ENCODE results near the gene MED9. TPM values are rescaled to one million over a fixed set of nuclear protein-coding genes. Genes with fewer than 3 reads are reported as not detected.

The MED9 gene
- total and polyA plus RNA-seq, 2 donors (not counting 1 experiment from before 2014, with no cell fraction given) = 10.5 to 11.7 TPM

- no peak overlapping the region for H2AFZ ChIP-seq (ENCODE audit: low read length)
- peaks cover 4% of the 10 kb centered on the region for H3K36me3 ChIP-seq (ENCODE audit: control insufficient read depth, insufficient read depth, low read length)
- peaks cover 3% of the 10 kb centered on the region for H3K4me1 ChIP-seq (ENCODE audit: control insufficient read depth, extremely low read depth, insufficient read depth, low read length)
- H3K79me2 ChIP-seq (ENCODE audit: control insufficient read depth, insufficient read depth, low read length) = no peaks in the 10 kb centered on the region
- H4K20me1 ChIP-seq (ENCODE audit: control insufficient read depth, extremely low read depth, insufficient read depth, low read length) = no peaks in the 10 kb centered on the region
- no peak for TF ChIP-seq CTCF (conservative IDR thresholded peaks at IDR 0.05 in 1 of 2, IDR thresholded peaks at IDR 0.05 in 1 of 2; ENCODE audit: low read depth in 1 of 2, low read length in 2 of 2)
- no peak for TF ChIP-seq EZH2 (IDR thresholded peaks at IDR 0.05; ENCODE audit: low read length, missing control alignments)
- no peak overlapping the region for H3K9ac ChIP-seq (ENCODE audit: insufficient read depth, low read length)
- DNase-seq (ENCODE audit: low read depth in 2 of 2) = no peak
- no peaks in the 10 kb centered on the region for H3K27me3 ChIP-seq (ENCODE audit: control insufficient read depth, insufficient read depth, low read length)
- no peak overlapping the region for H3K4me2 ChIP-seq (ENCODE audit: extremely low read depth, insufficient read depth, low read length)
- H3K27ac ChIP-seq (ENCODE audit: insufficient read depth, low read length) = no peak overlapping the region
- no peaks in the 10 kb centered on the region for H3K9me3 ChIP-seq (ENCODE audit: control insufficient read depth, insufficient read depth, low read depth, low read length)
- H3K4me3 ChIP-seq (replicated peaks in 1 of 4; ENCODE audit: control extremely low read depth in 1 of 4, insufficient read depth in 1 of 4, low read depth in 3 of 4, low read length in 4 of 4) = no peak overlapping the region
Measured at GRCh38 chr17:17491031-17491471, 14.3 kb downstream of the MED9 start.

DNA sequence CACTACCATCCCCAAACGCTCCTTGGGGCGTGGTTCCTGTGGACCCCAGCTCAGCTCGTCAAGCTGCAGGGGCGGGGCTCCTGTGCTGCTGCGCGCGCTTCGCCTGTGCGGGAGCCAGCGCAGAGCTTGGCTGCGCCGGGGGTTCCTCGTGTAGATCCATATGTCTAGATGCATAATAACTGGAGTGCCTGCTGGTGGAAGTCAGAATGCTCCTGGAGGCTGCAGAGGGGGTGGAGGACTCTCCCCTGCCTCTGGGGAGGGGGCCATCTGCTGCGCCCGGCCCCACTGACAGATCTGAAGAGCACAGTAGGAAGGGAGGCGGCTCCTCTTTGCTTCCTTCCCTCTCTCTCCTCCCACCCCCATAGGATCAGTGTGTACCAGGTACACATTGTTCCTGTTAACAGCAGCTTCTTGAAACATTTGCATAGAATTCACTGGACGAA lies 14.8 kb downstream of the MED9 start:
- no peaks in the 10 kb centered on the region for H4K20me1 ChIP-seq (ENCODE audit: control insufficient read depth, extremely low read depth, insufficient read depth, low read length)
- no peaks in the 10 kb centered on the region for H3K79me2 ChIP-seq (ENCODE audit: control insufficient read depth, insufficient read depth, low read length)
- peaks cover 3% of the 10 kb centered on the region for H3K4me1 ChIP-seq (ENCODE audit: control insufficient read depth, extremely low read depth, insufficient read depth, low read length)
- DNase-seq (ENCODE audit: low read depth in 2 of 2) = no peak
- H3K9me3 ChIP-seq (ENCODE audit: control insufficient read depth, insufficient read depth, low read depth, low read length) = no peaks in the 10 kb centered on the region
- no peak overlapping the region for H3K4me3 ChIP-seq (replicated peaks in 1 of 4; ENCODE audit: control extremely low read depth in 1 of 4, insufficient read depth in 1 of 4, low read depth in 3 of 4, low read length in 4 of 4)
- no peak overlapping the region for H3K27ac ChIP-seq (ENCODE audit: insufficient read depth, low read length)
- no peak for TF ChIP-seq CTCF (conservative IDR thresholded peaks at IDR 0.05 in 1 of 2, IDR thresholded peaks at IDR 0.05 in 1 of 2; ENCODE audit: low read depth in 1 of 2, low read length in 2 of 2)
- no peak for TF ChIP-seq EZH2 (IDR thresholded peaks at IDR 0.05; ENCODE audit: low read length, missing control alignments)
- H3K27me3 ChIP-seq (ENCODE audit: control insufficient read depth, insufficient read depth, low read length) = no peaks in the 10 kb centered on the region
- peaks cover 4% of the 10 kb centered on the region for H3K36me3 ChIP-seq (ENCODE audit: control insufficient read depth, insufficient read depth, low read length)
- H3K4me2 ChIP-seq (ENCODE audit: extremely low read depth, insufficient read depth, low read length) = no peak overlapping the region
- H3K9ac ChIP-seq (ENCODE audit: insufficient read depth, low read length) = no peak overlapping the region
- no peak overlapping the region for H2AFZ ChIP-seq (ENCODE audit: low read length)

DNA sequence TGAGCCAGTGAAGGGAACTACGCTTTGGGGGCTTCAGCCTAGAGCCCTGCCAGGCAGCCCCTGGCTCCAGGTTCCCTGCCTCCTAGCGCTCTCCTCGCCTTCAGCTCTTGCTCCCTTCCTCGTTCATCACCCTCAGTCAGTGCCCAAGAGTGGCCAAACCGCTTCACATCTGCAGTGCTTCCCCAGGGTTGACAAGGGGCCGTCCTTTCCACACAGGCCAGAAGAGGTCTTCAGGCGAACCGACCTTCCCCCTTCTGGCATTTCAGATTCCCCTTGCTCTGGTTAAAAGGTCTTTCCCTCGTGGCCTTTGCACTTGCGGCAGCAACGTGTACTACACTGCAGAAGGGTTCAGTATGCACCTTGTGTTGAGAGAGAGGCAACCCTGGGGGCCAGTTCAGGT lies 15.3 kb downstream of the MED9 start:
- peaks cover 4% of the 10 kb centered on the region for H3K36me3 ChIP-seq (ENCODE audit: control insufficient read depth, insufficient read depth, low read length)
- no peaks in the 10 kb centered on the region for H4K20me1 ChIP-seq (ENCODE audit: control insufficient read depth, extremely low read depth, insufficient read depth, low read length)
- no peak overlapping the region for H3K4me3 ChIP-seq (replicated peaks in 1 of 4; ENCODE audit: control extremely low read depth in 1 of 4, insufficient read depth in 1 of 4, low read depth in 3 of 4, low read length in 4 of 4)
- H2AFZ ChIP-seq (ENCODE audit: low read length) = no peak overlapping the region
- H3K4me1 ChIP-seq (ENCODE audit: control insufficient read depth, extremely low read depth, insufficient read depth, low read length) = peaks cover 5% of the 10 kb centered on the region
- no peak overlapping the region for H3K4me2 ChIP-seq (ENCODE audit: extremely low read depth, insufficient read depth, low read length)
- H3K27ac ChIP-seq (ENCODE audit: insufficient read depth, low read length) = no peak overlapping the region
- H3K79me2 ChIP-seq (ENCODE audit: control insufficient read depth, insufficient read depth, low read length) = no peaks in the 10 kb centered on the region
- H3K9me3 ChIP-seq (ENCODE audit: control insufficient read depth, insufficient read depth, low read depth, low read length) = no peaks in the 10 kb centered on the region
- DNase-seq (ENCODE audit: low read depth in 2 of 2) = no peak
- H3K27me3 ChIP-seq (ENCODE audit: control insufficient read depth, insufficient read depth, low read length) = no peaks in the 10 kb centered on the region
- TF ChIP-seq EZH2 (IDR thresholded peaks at IDR 0.05; ENCODE audit: low read length, missing control alignments) (no peak), CTCF (conservative IDR thresholded peaks at IDR 0.05 in 1 of 2, IDR thresholded peaks at IDR 0.05 in 1 of 2; ENCODE audit: low read depth in 1 of 2, low read length in 2 of 2) (no peak)
- H3K9ac ChIP-seq (ENCODE audit: insufficient read depth, low read length) = no peak overlapping the region

All from fibroblast of lung (primary cell).